VCaP (cell line): ENCODE results near the gene NIN.

Source experiments
- H3K27ac ChIP-seq: fragments of 450-650 bp; 2 replicates; pipeline ENCODE4 v1.5.1; 2017
- CTCF ChIP-seq: fragments of 450-650 bp; conservative IDR thresholded peaks from 2 replicates; pipeline ENCODE4 v1.5.1; 2017; ENCODE audit warnings: mild to moderate bottlenecking, moderate library complexity

Gene NIN

GRCh38 chr14:50814161-50814560 lies 16.8 kb downstream of the NIN start:
- TF ChIP-seq CTCF: no peak
- H3K27ac ChIP-seq: no peak overlapping the region

- TF ChIP-seq CTCF: no peak
- H3K27ac ChIP-seq: no peak overlapping the region
Measured at GRCh38 chr14:50813544-50813863, 17.5 kb downstream of the NIN start.

GRCh38 chr14:50812856-50813543 lies 18.0 kb downstream of the NIN start:
- H3K27ac ChIP-seq: no peak overlapping the region
- no peak for TF ChIP-seq CTCF

- no peak for TF ChIP-seq CTCF
- no peak overlapping the region for H3K27ac ChIP-seq
Measured at GRCh38 chr14:50812180-50812579, 18.8 kb downstream of the NIN start.

GRCh38 chr14:50808053-50808452 lies 22.9 kb downstream of the NIN start:
- TF ChIP-seq CTCF: no peak
- no peak overlapping the region for H3K27ac ChIP-seq

- no peak overlapping the region for H3K27ac ChIP-seq
- no peak for TF ChIP-seq CTCF
Measured at GRCh38 chr14:50806241-50806933, 24.6 kb downstream of the NIN start.

- TF ChIP-seq CTCF: no peak
Measured at GRCh38 chr14:50805396-50805795, 25.6 kb downstream of the NIN start.

More at GRCh38 chr14:50805396-50805795, 25.6 kb downstream of the NIN start:
- H3K27ac ChIP-seq: no peak overlapping the region
